ENCODE measurements around the gene MCEMP1. TPM values are rescaled to one million over a fixed set of nuclear protein-coding genes. Genes with fewer than 3 reads are reported as not detected.
A peak's percentile ranks its signal among the peaks of the same experiment; 100 is the strongest.

The MCEMP1 gene
- total and polyA plus RNA-seq, 2 of the 13 experiments (the other 11 are each of a cell fraction or from before 2014, with no cell fraction given) = not detected

- TF ChIP-seq ZNF205 (CRISPR knock-in tag; IDR thresholded peaks at IDR 0.05) = no peak
- TF ChIP-seq ZSCAN25 (CRISPR knock-in tag; IDR thresholded peaks at IDR 0.05) = no peak
- TF ChIP-seq FOXK2 (IDR thresholded peaks at IDR 0.05) = no peak
- no peak for TF ChIP-seq TRAFD1 (CRISPR knock-in tag; IDR thresholded peaks at IDR 0.05; ENCODE audit: borderline replicate concordance)
- TF ChIP-seq THAP11 (CRISPR knock-in tag; IDR thresholded peaks at IDR 0.05) = peak; percentile 33
- no peak for TF ChIP-seq SP4 (CRISPR knock-in tag; IDR thresholded peaks at IDR 0.05)
- no peak for TF ChIP-seq LRRFIP1 (CRISPR knock-in tag; conservative IDR thresholded peaks at IDR 0.05)
- TF ChIP-seq YEATS4 (CRISPR knock-in tag; IDR thresholded peaks at IDR 0.05; ENCODE audit: borderline replicate concordance) = no peak
- TF ChIP-seq ZNF224 (CRISPR knock-in tag; IDR thresholded peaks at IDR 0.05) = no peak
- peak; percentile 23; the same call in 1 of the 2 replicates for TF ChIP-seq ZNF574 (CRISPR knock-in tag; IDR thresholded peaks at IDR 0.05)
- TF ChIP-seq NKX3-1 (CRISPR knock-in tag; IDR thresholded peaks at IDR 0.05) = no peak
- TF ChIP-seq ARID2 (CRISPR knock-in tag; IDR thresholded peaks at IDR 0.05; ENCODE audit: borderline replicate concordance) = peak; percentile 53; the same call in 1 of the 2 replicates
- TF ChIP-seq MEIS1 (CRISPR knock-in tag; IDR thresholded peaks at IDR 0.05; ENCODE audit: borderline replicate concordance) = no peak
- TF ChIP-seq HNRNPLL (IDR thresholded peaks at IDR 0.05; ENCODE audit: low read depth, low read length, poor library complexity, severe bottlenecking) = peak; percentile 27
- no peak for TF ChIP-seq NFYC (CRISPR knock-in tag; IDR thresholded peaks at IDR 0.05)
- no peak for TF ChIP-seq MAF1 (CRISPR knock-in tag; IDR thresholded peaks at IDR 0.05; ENCODE audit: borderline replicate concordance)
- 0 out of 2 replicates have a peak, but pooled peaks have one; percentile 16 for TF ChIP-seq ZNF558 (CRISPR knock-in tag; IDR thresholded peaks at IDR 0.05; ENCODE audit: borderline replicate concordance)
- TF ChIP-seq NFATC3 (CRISPR knock-in tag; IDR thresholded peaks at IDR 0.05) = no peak
- TF ChIP-seq ISL2 (CRISPR knock-in tag; IDR thresholded peaks at IDR 0.05) = no peak
- no peak for TF ChIP-seq ZKSCAN1 (IDR thresholded peaks at IDR 0.05; ENCODE audit: low read length)
- TF ChIP-seq ZBTB39 (CRISPR knock-in tag; IDR thresholded peaks at IDR 0.05) = no peak
Measured at GRCh38 chr19:7681340-7682174, 4.7 kb downstream of the MCEMP1 start (continued).

All from HepG2 (cell line).